Measurements from ENCODE around the gene WDFY2.

WDFY2 gene

GRCh38 chr13:51772781-51773180 lies 188.5 kb downstream of the WDFY2 start:
- in situ Hi-C loops (cut with HindIII; ENCODE audit: low sequenced_read_pairs) = no loop called here
- no peak overlapping the region for H3K4me3 ChIP-seq (ENCODE audit: low read depth, low read length)
- TF ChIP-seq, protein P1, sequence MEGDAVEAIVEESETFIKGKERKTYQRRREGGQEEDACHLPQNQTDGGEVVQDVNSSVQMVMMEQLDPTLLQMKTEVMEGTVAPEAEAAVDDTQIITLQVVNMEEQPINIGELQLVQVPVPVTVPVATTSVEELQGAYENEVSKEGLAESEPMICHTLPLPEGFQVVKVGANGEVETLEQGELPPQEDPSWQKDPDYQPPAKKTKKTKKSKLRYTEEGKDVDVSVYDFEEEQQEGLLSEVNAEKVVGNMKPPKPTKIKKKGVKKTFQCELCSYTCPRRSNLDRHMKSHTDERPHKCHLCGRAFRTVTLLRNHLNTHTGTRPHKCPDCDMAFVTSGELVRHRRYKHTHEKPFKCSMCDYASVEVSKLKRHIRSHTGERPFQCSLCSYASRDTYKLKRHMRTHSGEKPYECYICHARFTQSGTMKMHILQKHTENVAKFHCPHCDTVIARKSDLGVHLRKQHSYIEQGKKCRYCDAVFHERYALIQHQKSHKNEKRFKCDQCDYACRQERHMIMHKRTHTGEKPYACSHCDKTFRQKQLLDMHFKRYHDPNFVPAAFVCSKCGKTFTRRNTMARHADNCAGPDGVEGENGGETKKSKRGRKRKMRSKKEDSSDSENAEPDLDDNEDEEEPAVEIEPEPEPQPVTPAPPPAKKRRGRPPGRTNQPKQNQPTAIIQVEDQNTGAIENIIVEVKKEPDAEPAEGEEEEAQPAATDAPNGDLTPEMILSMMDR (IDR thresholded peaks at IDR 0.05; ENCODE audit: low read depth, low read length) = no peak
- DNase-seq (ENCODE audit: low read depth, low spot score) = no peak

GRCh38 chr13:51773515-51773914 lies 189.3 kb downstream of the WDFY2 start:
- no peak overlapping the region for H3K4me3 ChIP-seq (ENCODE audit: low read depth, low read length)
- TF ChIP-seq, protein P1 (IDR thresholded peaks at IDR 0.05; ENCODE audit: low read depth, low read length) = no peak
- in situ Hi-C loops (cut with HindIII; ENCODE audit: low sequenced_read_pairs) = no loop called here
- DNase-seq (ENCODE audit: low read depth, low spot score) = no peak

DNA sequence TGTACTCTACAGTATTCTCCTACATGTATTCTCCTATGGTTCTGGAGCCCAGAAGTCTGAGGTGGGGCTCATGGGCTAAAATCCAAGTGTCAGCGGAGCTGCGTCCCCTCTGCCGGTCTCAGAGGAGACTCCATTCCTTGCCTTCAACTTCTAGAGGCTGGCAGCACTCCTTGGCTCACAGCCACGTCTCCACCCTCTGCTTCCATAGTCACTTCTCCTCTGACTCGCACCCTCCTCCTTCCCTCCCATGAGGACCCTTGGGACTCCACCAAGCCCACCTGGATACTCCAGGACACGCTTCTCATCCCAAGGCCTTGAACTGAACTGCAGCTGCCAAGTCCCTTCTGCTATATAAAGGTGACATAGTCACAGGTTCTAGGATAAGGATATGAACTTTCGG lies 191.9 kb downstream of the WDFY2 start:
- H3K4me3 ChIP-seq (ENCODE audit: low read depth, low read length) = no peak overlapping the region
- TF ChIP-seq, protein P1 (IDR thresholded peaks at IDR 0.05; ENCODE audit: low read depth, low read length) = no peak
- in situ Hi-C loops (cut with HindIII; ENCODE audit: low sequenced_read_pairs) = no loop called here
- DNase-seq (ENCODE audit: low read depth, low spot score) = no peak

DNA sequence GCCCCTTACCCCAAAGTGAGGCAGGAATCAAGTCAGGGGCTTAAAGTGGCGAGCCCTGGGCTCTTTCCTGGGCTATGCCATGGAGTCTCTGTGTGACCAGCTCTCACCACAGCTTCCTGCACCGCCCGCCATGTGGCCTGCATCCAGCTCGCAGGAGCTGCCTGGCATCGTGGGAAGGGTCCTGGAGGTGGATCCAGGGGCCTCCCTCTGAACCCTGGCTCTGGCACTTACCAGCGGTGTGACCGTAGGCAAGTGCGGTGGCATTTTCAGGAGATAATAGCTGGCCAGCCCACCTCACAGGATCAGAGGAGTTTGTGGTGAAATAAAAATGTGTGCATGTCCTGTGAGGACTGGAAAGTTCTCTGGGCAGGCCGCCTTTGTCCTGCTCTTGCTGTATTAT lies 193.7 kb downstream of the WDFY2 start:
- TF ChIP-seq, protein P1 (IDR thresholded peaks at IDR 0.05; ENCODE audit: low read depth, low read length) = no peak
- in situ Hi-C loops (cut with HindIII; ENCODE audit: low sequenced_read_pairs) = no loop called here
- DNase-seq (ENCODE audit: low read depth, low spot score) = no peak
- no peak overlapping the region for H3K4me3 ChIP-seq (ENCODE audit: low read depth, low read length)

- DNase-seq (ENCODE audit: low read depth, low spot score) = no peak
- H3K4me3 ChIP-seq (ENCODE audit: low read depth, low read length) = no peak overlapping the region
- in situ Hi-C loops (cut with HindIII; ENCODE audit: low sequenced_read_pairs) = no loop called here
- TF ChIP-seq, protein P1 (IDR thresholded peaks at IDR 0.05; ENCODE audit: low read depth, low read length) = no peak
Measured at GRCh38 chr13:51778392-51778791, 194.1 kb downstream of the WDFY2 start.

- in situ Hi-C loops (cut with HindIII; ENCODE audit: low sequenced_read_pairs) = no loop called here
- TF ChIP-seq, protein P1 (IDR thresholded peaks at IDR 0.05; ENCODE audit: low read depth, low read length) = no peak
- no peak for DNase-seq (ENCODE audit: low read depth, low spot score)
- H3K4me3 ChIP-seq (ENCODE audit: low read depth, low read length) = no peak overlapping the region
Measured at GRCh38 chr13:51780099-51780498, 195.8 kb downstream of the WDFY2 start.
